GM19240 (cell line): Measurements from ENCODE around the gene RORC.
"Not testable (repeated sequence)": the region's sequence is repeated elsewhere in the genome, so short reads cannot be mapped to it uniquely, and the experiment has no call there.

Source experiments
- DNase-seq: peaks from one replicate; pipeline ENCODE4 v3.0.0; 2011; ENCODE audit warnings: low spot score; ENCODE audit not compliant: insufficient read length

RORC gene

DNA sequence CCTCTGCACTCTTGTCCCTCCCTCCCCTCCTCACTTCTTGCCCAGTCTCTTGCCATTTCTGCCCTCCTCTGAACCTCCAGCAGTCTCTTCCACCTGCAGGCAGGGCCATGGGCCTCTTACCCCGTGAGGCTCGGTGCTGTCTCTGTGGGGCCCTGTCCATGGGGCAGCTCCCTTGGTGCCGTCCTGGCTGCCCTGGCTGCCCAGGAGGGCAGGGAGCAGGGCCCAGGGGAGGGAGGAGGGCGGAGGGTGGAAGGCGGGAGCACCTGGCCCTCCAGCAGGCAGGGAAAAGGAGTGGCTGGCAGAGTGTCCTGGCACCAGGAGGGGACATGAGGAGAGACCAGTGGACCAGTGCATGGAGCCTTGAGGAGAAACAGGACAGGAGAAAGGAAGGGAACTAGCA is at the start of gene RORC:
TSS of gene RORC (minus strand) at position 198 of the 400 bp plus-strand sequence. CDS start at position 160, 38 bp downstream.
- no peak for DNase-seq

DNA sequence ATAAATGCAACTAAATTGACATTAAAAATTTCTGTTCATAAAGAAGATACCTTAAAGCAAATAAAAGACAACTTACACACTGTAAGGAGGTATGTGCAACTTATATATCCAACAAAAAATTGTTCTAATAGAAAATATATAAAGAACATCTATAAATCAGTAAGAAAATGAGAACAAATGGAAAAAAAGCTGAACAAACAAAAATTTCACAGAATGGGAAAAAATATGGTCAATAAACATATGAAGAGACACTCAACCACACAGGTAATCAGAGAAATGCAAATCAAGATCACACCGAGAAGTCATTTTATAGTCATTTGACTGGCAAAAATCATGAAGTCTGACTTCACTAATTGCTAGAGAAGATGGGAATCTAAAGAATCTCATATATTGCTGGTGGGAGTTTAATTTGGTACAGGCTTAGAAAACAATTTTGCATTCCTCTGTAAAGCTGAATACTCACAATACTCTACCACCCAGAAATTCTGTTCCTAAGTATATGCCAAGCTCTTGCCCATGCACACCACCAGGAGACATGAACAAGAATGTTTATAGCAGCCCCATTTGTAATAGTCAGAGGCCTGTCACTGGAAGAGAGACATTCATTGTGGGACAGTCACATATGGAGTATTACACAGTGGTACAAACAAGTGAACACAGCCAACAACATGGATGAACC is 44.0 kb upstream of the RORC start:
- no peak for DNase-seq

DNA sequence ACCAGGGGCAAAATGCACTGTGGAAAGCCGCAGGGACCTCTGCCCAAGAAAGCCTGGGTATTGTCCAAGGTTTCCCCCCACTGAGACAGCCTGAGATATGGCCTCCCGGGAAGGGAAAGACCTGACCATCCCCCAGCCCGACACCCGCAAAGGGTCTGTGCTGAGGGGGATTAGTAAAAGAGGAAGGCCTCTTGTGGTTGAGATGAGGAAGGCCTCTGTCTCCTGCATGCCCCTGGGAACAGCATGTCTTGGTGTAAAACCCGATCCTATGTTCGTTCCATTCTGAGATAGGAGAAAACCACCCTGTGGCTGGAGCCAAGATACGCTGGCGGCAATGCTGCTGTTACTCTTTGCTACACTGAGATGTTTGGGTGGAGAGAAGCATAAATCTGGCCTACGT is 41.2 kb upstream of the RORC start:
- DNase-seq, result not testable (repeated sequence)

DNA sequence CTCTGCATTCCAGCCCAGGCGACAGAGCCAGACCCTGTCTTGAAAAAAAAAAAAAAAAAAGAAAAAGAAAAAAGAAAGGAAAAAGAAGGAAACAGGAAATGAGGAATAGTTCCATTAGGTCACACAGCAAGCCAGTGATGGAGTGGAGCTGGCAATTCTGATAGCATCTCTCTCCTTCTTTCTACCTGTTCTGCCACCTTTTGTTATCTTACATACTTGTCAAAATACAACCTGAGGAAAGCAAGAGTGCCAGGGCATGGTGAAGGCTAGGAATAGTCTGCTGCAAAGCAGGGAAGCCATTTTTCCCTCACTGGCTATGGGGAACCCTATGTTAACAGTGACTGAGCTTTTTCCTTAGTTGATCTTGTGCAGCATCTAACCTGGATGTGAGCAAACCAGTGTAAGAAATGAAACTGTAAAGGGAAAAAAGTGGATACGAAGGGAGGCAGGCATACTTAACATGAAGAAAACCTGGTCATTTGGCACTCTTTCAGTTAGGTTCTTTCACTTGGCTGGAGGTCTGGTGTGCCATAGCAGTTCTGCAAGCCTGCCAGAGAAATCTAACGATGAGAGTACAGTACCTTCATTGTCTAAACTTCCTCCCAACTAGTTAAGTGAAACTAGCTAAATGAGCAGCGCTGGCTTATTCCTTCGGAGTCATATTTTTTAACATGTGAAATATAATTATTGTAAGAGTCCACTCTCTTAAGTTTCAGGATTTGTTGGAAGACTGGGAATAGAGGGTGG is 39.9 kb upstream of the RORC start:
- DNase-seq, result no peak

DNA sequence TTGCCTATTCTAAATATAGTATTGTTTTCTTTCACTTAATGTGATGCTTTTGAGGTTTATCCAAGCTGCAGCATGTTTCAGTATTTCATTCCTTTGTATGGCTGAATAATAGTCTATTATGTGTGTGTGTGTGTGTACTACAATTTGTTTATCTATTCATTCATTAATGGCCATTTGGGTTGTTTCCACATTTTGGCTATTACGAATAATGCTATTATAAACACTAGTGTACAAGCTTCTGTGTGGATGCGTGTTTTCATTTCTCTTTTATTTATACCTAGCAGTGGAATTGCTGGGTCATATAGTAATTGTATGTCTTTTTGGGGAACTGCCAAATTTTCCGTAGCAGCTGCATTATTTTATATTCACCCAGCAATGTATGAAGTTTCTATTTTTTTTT is 36.9 kb upstream of the RORC start:
- DNase-seq, result no peak

DNA sequence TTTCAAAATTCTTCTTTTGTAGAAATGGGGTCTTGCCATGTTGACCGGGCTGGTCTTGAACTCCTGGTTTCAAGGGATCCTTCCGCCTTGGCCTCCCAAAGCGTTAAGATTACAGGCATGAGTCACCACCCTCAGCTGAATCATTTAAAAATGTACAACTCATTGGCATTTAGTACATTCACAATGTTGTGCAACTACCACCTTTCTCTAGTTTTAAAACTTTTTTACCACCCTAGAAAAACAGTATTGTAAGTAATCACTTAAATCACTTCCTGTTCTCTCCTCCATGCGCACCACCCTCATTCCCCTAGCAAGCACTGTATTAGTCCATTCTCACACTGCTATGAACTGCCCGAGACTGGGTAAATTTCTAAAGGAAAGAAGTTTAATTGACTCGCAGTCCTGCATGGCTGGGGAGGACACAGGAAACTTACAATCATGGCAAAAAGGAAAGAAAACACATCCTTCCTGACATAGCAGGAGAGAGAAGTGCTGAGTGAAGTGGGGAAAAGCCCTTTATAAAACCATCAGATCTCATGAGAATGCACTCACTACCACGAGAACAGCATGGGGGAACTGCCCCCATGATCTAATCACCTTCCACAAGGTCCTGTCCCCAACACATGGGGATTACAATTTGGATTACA is 36.3 kb upstream of the RORC start:
- DNase-seq, result no peak

DNA sequence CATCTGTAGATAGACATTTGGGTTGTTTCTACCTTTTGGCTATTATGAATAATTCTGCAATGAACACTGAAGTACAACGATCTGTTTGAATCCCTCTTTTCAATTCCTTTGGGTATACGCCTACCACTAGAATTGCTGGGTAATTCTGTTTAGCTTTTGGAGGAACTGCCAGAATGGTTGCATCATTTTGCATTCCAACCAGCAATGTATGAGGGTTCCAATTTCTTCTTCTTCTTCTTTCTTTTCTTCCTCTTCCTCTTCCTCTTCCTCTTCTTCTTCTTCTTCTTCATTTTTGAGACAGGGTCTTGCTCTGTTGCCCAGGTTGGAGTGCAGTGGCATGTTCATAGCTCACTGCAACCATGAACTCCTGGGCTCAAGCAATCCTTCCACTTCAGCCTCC is 35.7 kb upstream of the RORC start:
- DNase-seq, result no peak

DNA sequence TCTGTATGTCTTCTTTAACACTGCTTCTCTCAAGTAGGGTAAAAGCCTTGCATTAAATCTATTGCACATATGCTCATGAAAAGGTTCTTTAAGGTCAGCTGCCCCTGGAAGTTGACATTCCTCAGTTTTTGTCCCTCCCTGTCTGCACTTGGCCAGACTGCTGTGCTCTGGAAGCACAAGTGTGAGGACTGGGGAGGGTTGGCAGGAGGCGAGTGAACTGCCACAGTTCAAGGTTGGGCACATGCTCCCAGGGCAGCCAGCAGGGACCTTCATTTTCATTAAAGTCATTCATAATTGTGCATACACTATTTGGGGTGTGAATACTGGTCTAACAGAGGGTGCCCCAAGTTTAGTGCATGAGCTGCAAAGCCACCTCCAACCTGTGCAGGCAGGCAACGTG is 32.8 kb upstream of the RORC start:
- no peak for DNase-seq

DNA sequence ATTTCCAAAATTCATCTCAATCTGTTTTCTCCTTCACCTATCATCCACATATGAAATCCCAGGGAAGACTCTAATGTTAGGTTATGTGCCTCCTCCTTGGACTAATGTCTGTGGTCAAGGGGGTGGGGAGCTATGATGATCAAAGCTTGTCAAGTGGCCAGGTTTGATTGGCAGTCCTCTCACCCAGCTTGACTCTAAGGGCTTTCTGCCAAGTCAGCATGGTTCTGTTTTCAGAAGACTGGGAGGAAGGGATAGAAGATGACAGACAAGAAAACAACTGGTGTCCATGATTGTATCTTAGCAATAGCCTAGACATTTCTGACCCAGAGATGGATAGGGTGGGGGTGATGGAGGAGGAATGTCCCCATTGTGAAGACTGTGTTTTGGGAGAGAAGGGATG is 31.0 kb upstream of the RORC start:
- DNase-seq, result no peak

DNA sequence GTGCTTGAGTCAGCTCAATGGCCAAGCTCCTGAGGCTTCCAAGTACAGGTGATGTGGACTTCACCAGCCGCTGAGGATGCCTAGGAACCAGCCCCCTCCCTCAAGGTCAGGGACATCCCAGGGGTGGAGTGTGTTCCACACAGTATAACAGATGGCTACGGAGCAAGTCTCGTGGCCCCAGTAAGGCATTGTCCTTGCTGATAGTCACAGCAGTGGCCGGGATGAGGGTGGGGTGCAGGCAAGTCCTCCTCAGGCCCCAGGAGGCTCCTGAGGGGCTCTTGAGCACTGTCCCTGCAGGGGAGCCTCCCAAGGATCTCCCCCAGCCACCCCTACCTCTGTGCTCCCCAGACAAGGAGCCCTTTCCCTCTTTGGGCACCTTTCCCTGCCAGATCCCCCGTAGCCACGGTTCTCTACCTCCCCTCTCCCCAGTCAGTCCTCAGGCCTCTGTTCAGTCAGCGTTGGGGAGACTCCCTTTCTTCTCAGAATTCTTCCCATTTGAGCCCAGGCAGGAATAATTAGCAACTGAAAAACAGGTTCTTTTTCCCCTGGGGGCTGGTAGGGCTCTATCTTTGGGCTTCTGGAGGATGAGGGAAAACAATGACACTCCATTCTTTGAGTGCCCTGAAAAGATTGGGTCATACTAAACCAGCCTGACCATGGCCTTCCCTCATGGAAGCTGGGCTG is 29.0 kb upstream of the RORC start:
- DNase-seq, result no peak

DNA sequence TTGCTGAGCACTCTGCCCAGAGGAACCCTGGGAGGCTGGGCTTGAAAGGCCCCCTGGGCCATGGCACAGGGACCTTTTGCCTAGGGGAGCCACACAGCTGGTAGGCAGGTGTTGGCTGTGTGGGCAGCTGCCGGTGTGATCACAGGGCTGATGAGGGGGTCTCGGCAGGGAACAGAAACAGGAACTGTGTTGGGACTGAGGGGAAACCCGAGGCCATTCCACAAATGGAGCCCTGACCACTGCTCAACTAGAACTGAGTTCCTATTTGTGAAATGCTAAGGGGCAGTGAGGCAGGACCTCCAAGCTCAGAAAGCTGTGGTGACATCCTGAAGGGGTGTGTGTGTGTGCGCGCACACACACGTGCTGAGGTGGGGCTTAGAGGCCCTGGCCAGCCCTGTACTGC is 28.3 kb upstream of the RORC start:
- DNase-seq, result no peak

DNA sequence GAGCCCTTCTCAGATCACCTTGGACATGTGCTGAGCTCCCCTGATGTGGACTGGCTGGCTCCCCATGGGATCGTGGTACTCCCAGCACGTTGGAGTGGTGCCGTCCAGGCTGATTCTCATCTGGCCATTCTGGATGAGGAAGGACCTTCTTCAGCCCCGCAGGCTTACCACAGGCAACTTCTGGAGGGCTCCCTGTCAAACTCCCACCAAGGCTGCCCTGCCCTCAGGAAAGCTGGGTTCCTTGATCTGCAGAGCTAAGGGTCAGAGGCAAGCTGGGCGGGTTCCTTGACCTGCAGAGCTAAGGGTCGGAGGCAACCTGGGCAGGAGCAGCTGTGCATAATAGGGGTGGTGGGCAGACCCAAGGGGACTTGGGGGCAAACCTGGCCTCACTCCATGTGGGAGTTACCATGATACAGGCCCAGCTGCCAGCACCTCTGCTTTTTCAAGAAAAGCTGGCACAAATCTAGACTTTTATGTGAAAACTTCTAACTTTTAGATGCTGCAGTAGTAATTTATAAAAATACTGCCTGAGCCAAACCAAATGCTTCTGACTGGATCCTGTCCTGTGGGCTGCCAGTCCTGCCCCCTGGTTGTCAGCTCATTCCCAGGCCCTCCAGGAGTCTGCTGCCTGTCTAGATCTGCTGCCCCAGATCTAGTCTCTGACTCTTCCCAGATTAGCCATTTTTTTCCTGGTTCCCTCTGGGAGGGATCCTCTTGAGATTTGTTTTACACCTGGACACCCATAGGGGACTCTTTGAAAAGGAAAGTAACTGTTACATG is 27.5 kb upstream of the RORC start:
- no peak for DNase-seq

DNA sequence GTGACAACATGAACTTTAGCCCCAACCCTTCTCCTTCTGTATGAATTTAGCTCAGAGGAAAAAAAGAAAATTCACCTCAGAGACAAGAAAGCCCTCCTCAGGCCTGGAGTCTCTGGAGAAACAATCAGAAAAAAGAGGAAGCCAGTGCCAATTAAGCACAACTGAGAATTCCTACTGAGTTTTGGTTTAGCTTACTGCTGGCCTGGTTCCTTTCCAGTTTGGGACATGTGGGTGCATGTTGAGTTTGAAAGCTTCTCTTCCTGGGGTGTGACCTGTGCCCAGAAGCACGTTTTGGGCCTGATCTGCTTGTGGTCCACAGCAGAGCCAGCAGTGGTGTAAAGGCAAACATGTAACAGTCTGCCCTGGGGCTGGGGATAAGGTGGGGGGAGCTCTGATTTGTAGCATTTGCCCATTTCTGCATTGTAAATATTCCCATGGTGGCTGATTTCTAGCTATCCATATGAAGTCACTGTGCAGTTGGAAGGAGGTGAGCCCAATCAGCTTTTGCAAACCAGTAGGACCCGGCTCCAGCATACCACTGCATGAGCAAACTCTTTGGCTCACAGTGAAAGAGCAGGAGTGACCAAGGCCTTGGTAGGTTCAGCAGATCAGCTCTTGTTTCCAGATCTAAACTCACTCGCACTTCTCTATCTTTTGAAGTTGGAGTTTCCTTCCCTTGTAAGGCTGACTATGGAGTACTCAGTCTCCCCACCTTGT is 26.6 kb upstream of the RORC start:
- DNase-seq, result no peak

DNA sequence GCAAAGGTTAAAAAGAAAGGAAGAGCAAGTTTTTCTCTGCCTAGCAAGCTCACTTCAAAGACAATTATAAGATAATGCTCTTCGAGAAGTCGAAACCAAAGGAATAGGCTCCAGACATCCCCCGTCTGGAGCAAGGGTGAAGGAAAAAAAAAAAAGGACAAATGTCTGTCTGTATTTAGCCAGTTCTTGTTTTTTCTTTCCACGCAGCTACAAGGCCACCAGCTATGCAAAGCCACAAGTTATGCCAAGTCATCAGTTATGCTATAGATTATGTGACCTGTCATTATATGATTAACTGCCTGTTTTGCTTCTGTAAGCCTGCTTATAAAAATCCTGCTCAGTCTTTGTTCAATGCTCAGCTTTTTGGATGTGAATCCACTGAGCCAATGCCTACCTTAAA is 24.3 kb upstream of the RORC start:
- DNase-seq, result no peak

DNA sequence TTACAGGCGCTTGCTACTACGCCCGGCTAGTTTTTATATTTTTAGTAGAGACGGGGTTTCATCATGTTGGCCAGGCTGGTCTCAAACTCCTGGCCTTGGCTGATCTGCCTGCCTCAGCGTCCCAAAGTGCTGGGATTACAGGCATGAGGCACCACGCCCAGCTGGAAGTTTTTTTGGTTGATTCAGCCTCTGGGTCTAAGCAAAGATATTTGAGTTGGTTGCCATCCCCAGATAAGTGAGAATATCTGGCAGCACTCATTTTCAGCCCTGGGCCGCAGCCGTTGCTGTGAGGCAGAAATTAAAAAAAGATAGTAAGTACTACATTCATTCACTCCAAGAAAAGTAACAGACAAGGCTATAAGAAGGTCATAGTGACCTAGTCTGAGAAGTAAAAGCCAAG is 23.9 kb upstream of the RORC start:
- DNase-seq, result not testable (repeated sequence)

DNA sequence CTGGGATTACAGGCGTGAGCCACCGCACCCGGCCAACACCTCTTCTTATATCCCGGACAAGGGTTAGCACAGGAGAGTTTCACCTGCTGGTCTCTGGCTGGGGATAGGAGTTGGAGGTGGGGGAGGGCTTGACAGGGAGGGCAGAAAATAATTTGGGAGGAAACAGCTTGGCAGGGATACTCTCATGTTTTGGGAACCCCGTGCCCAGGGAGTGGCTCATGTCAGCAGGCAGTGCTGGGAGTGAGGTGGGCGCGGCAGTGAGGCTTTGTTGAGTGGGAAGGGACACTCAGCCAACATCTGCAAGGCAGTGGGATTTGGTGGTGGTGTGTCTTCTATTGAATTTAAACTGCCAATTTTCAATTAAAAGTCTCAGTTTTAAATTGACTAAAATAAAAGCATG is 23.1 kb upstream of the RORC start:
- no peak for DNase-seq

DNA sequence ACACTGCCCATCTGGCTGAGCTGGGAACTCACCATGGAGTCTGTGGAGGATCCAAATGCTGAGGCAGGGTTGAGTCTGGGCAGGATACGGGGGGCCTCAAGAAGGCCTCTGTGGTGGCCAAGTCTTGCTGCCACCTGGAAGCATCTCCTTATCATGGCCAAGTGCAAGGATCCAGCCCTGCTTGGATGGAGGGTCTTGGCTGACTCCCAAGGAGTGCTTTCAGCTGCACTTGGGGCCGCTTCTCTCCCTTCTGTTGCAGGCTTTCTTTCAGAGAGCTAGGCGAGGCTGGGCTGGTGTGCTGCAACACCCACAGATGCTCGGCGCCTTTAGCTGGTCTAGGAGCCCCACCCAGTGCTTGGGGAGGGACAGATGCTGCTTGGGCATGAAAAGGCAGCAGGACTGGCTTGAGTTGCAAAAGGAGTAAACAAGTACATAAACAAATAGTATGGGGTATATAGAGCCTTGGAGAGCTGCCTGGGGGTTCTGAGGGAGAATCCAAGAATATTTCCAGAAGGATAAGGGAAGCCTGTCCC is 21.9 kb upstream of the RORC start, which contains the start of gene THEM5:
TSS of gene THEM5 (minus strand) at position 302 of the 533 bp plus-strand sequence. CDS start at position 155, 147 bp downstream.
- DNase-seq, result no peak

DNA sequence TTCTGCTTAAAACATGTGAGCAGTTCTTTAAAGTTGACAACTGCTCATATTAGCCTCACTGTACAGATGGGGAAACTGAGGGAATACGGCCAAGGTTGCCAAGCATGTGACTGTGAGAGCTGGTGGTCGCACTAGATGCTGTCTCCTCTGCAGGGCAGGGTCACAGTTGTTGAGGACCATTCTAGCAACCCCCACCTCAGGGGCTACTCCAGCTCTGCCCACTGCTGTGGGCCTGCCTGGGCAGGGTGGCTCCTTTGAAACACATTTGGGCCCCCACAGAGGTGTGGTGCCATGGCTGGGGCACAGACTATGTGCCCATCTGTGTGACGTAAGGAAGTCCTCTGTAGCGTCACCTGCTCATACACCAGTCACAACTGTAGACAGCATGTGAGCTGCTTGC is 21.1 kb upstream of the RORC start:
- DNase-seq, result no peak

DNA sequence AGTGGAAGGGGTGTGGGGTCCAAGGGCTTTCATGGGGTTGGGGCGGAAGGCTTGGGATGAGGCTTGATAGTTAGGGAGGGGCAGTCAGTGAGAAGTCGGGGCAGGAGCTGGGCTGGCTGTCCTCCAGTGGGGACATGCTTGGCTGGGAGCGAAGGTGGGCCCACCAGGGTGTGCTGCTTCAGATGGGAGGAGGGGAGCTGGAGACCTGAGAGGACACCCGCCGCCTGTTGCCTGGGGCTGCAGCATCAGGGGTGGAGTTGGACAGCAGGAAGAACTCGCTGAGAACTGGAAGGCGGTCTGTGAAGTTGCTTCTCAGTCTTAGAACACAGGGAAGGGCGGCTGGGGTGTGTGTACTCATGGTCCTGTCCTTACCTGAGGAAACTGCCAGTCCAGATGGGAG is 20.3 kb upstream of the RORC start:
- no peak for DNase-seq

DNA sequence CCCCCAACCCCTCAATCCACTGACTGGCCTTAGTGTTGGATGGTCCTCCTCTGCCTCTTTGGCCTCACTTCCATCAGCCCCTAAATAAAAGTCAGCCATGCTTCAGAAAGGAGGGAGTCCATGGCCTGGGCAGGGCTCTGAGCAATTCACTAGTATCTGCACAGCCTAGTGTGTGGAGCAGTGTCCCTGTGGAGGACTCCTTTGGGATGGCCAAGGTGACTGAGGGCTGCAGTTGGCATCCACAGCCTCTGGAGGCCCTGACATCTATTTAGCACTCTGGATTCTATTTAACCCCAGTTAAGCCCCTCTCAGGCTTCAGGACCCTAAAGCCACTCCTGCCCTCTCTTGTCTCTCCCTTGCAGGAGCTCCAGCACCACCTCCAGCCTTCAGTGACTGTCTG is 18.3 kb upstream of the RORC start:
- no peak for DNase-seq
